ENCODE data around the gene SLC30A1. TPM values are rescaled to one million over a fixed set of nuclear protein-coding genes. Genes with fewer than 3 reads are reported as not detected.
A peak's percentile ranks its signal among the peaks of the same experiment; 100 is the strongest.

Gene SLC30A1
- total and polyA plus RNA-seq, 2 of the 13 experiments (the other 11 are each of a cell fraction or from before 2014, with no cell fraction given) = 5.9 to 24.4 TPM

DNA sequence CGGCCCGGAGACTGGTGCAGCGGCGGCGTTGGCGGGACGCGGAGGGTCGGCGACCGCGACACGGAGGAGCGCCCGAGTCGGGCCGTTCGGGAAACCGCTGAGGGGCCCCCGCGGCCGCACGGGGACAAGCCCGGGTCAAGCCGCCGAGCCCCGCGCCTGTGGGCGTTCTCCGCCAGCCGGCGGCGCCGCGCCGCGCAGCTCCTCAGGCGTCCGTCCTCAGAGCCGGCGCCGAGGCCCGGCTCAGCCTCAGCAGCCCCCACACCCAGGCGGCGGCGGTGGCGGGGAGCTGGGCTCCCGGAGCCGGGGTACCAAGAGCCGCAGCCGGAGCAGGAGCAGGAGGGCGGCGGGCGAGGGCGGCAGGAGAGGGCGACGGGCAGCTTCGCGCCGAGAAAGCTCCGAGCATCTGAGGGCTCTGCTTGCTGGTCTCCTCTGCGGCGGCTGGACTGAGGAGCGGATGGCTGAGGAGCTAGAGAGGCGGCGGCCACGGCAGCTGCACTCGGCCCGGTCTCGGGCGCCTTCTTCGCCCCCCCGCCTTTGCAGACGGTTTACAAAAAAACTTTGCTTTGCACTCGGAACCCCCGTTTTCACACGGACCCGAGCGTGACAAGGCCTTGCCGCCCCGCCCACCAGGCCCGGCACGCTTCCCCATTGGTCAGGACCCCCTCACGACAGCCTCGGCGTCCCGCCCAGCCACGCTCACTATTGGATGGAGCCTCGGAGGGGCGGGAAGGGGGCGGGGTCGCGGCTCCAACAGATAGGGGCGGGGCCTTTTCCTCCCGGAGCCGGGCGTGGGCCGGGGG lies at the start of gene SLC30A1 (continued):
- no peak for TF ChIP-seq ZNF382 (CRISPR knock-in tag; IDR thresholded peaks at IDR 0.05; ENCODE audit: borderline replicate concordance)
- peak; percentile 20 for TF ChIP-seq ZNF883 (CRISPR knock-in tag; IDR thresholded peaks at IDR 0.05; ENCODE audit: not compliant biosample characterization)
- no peak for TF ChIP-seq NFE2L1 (CRISPR knock-in tag; IDR thresholded peaks at IDR 0.05; ENCODE audit: borderline replicate concordance)
- no peak for TF ChIP-seq ZNF724P (CRISPR knock-in tag; IDR thresholded peaks at IDR 0.05; ENCODE audit: borderline replicate concordance)
- TF ChIP-seq ZMAT3 (CRISPR knock-in tag; conservative IDR thresholded peaks at IDR 0.05) = no peak; the same call in 1 of the 2 replicates
- TF ChIP-seq RBFOX2 (IDR thresholded peaks at IDR 0.05; ENCODE audit: low read depth, low read length) = peak; percentile 89
- 0 out of 2 replicates have a peak, but pooled peaks have one; percentile 53 for TF ChIP-seq ZNF552 (CRISPR knock-in tag; IDR thresholded peaks at IDR 0.05; ENCODE audit: borderline replicate concordance)
- peak; percentile 21; the same call in 1 of the 2 replicates for TF ChIP-seq SAP130 (CRISPR knock-in tag; IDR thresholded peaks at IDR 0.05; ENCODE audit: low read depth)
- TF ChIP-seq KLF15 (CRISPR knock-in tag; IDR thresholded peaks at IDR 0.05; ENCODE audit: borderline replicate concordance) = no peak
- TF ChIP-seq ZNF776 (CRISPR knock-in tag; IDR thresholded peaks at IDR 0.05) = no peak
- no peak for TF ChIP-seq ZNF446 (CRISPR knock-in tag; IDR thresholded peaks at IDR 0.05)
- TF ChIP-seq ZNF879 (CRISPR knock-in tag; IDR thresholded peaks at IDR 0.05) = no peak
- TF ChIP-seq, protein P1, sequence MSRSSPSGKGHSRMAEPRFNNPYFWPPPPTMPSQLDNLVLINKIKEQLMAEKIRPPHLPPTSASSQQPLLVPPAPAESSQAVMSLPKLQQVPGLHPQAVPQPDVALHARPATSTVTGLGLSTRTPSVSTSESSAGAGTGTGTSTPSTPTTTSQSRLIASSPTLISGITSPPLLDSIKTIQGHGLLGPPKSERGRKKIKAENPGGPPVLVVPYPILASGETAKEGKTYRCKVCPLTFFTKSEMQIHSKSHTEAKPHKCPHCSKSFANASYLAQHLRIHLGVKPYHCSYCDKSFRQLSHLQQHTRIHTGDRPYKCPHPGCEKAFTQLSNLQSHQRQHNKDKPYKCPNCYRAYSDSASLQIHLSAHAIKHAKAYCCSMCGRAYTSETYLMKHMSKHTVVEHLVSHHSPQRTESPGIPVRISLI (CRISPR knock-in tag; IDR thresholded peaks at IDR 0.05; ENCODE audit: borderline replicate concordance) = peak; percentile 94
- TF ChIP-seq IRX3 (CRISPR knock-in tag; IDR thresholded peaks at IDR 0.05; ENCODE audit: borderline replicate concordance, low read depth) = no peak
- no peak for TF ChIP-seq KLF11 (CRISPR knock-in tag; IDR thresholded peaks at IDR 0.05)
- TF ChIP-seq SUZ12 (IDR thresholded peaks at IDR 0.05; ENCODE audit: low read depth, low read length) = no peak
- TF ChIP-seq NFKBIZ (CRISPR knock-in tag; IDR thresholded peaks at IDR 0.05) = no peak
- no peak for TF ChIP-seq TRIM24 (CRISPR knock-in tag; IDR thresholded peaks at IDR 0.05)
- 0 out of 2 replicates have a peak, but pooled peaks have one; percentile 47 for TF ChIP-seq PAX8 (CRISPR knock-in tag; IDR thresholded peaks at IDR 0.05; ENCODE audit: borderline replicate concordance)
- TF ChIP-seq ZNF761 (CRISPR knock-in tag; conservative IDR thresholded peaks at IDR 0.05) = peak; percentile 30; the same call in 1 of the 2 replicates
- TF ChIP-seq ZNF121 (CRISPR knock-in tag; IDR thresholded peaks at IDR 0.05) = no peak

All from HepG2 (cell line).